ENCODE data around the gene EXOC8.

The EXOC8 gene

GRCh38 chr1:231337472-231338269, at the start of gene EXOC8:
TSS of gene EXOC8 (minus strand) at chr1:231337852. CDS start at chr1:231337745, 107 bp downstream.
- peak; percentile 98 for DNase-seq (ENCODE audit: low spot score)

DNA sequence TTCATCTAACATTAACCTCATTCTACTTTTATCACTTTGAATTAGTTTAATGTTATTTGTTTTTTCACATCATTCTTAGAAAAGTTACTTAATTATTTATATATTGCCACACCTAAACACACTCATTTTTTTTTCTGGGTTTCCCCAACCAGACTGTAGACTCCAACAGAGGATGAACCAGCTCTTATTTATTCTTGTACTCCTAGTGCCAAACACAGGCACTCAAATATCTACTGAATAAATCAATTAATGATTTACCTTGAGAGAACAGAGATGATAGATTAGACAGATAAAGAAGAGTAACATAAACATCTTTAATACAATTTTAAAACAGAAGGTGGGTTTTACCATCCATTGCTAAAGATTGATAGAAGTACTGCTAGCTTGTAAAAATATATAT, 48.8 kb upstream of the EXOC8 start:
- DNase-seq (ENCODE audit: low spot score), result no peak

DNA sequence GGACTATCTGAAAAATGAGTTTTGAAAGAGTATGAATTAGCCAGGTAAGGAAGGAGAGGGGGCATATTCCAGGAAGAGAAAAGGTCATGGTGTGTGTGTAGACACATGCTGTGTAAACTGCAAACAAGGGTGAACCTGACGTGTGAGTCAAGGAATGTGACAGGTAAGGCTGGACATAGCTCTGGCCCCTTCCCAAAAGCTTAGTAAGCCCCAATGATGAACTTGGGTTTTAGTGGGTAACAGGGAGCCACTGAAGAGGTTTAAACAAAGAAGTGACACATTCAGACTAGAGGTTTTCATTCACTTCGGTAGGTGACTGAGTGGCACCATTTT, 47.7 kb upstream of the EXOC8 start:
- DNase-seq (ENCODE audit: low spot score), result no peak

GRCh38 chr1:231384696-231385415, 47.2 kb upstream of the EXOC8 start:
- no peak for DNase-seq (ENCODE audit: low spot score)

GRCh38 chr1:231383159-231383860, 45.7 kb upstream of the EXOC8 start:
- no peak for DNase-seq (ENCODE audit: low spot score)

DNA sequence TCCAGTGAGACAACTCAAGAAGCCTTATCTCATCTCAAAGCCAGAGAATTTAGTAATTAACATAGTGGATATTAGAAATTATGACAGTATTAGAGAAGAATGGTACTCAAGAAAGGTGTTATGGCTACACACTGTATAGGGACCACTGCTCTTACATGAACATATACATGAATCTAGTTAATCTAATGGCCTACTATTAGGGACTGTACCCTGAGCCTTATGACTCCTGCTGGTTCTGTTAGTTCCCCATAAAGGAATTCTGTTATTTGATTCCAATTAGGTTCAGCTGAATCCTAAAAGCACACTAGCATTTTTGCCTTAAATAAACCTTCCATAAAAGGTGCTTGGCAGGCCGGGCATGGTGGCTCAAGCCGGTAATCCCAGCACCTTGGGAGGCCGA, 44.8 kb upstream of the EXOC8 start:
- no peak for DNase-seq (ENCODE audit: low spot score)

DNA sequence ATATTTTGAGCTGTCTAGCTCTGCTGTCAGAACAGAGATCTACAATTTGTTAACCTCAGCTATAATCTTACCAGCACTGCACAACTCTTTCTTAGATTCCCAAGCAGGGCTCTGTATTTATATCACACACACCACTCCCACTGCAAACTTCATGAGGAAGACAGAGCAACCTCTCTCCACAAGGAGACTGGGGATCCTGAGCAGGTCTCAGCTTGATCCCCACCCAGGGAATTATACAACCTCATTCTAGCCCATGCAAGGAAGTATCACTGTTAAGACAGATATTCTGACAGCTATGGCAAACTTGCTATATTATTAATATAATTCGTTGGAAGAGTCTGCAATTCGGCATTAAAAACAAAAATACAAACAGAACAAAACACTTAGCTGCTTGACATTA, 44.1 kb upstream of the EXOC8 start:
- no peak for DNase-seq (ENCODE audit: low spot score)

GRCh38 chr1:231376875-231377549, 39.4 kb upstream of the EXOC8 start:
- DNase-seq (ENCODE audit: low spot score), result no peak

GRCh38 chr1:231376101-231376500, 38.4 kb upstream of the EXOC8 start:
- DNase-seq (ENCODE audit: low spot score), result no peak

- no peak for DNase-seq (ENCODE audit: low spot score)
These were observed 36.7 kb upstream of the EXOC8 start for GRCh38 chr1:231374394-231374793.

DNA sequence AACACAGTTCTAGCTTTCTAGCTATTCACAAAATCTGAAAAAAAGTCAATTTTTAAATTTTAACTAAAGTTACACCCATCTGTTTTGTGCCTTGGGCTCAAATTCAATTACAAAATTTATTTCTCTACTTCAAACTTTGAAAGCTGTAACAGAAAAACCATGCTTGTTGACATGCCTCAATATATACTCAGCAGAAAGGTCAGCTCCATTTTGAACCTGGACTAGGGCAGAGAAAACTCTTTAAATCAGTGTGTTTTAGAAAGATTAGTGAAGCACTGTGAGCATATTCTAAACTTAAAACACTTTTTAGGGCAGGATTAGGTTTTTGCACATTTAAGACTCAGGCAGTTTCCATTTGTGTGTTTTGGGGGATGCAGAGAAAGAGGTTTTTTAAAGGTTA, 34.8 kb upstream of the EXOC8 start:
- no peak for DNase-seq (ENCODE audit: low spot score)

- no peak for DNase-seq (ENCODE audit: low spot score)
These were observed 31.6 kb upstream of the EXOC8 start for GRCh38 chr1:231369282-231369681.

DNA sequence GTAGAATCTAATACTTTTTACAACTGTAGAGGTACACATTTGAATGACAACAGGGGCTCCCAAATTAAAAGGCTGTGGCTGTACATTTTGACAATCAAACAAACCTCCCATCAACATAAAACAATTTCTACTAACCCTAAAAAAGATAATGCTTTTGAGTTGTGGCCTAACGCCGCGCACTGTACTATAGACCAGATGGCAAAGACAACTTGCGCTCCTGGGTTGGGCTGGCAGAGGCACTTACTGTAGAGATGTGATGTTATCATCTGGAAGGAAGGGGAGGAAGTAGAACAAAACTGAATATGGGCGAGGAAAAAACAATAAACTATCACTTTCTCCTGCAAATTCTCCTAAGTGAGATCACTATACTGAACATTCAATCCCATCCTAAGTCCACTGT, 26.5 kb upstream of the EXOC8 start:
- no peak for DNase-seq (ENCODE audit: low spot score)

DNA sequence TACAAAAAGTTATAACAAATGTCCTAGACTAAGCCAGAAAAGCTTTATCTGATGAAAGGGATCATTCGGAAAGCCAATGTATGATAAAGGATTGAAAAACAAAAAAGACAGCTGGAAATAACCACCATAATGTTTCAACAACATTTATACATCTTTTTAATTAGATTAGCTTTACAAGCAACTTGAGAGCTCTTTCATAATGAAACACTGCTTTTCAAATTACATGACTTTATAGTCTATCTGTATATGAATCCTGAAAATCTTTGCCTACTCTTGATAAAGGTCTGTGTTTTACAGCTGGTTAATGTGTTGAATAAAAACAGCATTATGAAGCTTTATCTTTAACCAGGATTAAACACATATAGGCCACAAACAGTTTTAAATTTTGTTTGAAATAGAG, 26.0 kb upstream of the EXOC8 start:
- no peak for DNase-seq (ENCODE audit: low spot score)

DNA sequence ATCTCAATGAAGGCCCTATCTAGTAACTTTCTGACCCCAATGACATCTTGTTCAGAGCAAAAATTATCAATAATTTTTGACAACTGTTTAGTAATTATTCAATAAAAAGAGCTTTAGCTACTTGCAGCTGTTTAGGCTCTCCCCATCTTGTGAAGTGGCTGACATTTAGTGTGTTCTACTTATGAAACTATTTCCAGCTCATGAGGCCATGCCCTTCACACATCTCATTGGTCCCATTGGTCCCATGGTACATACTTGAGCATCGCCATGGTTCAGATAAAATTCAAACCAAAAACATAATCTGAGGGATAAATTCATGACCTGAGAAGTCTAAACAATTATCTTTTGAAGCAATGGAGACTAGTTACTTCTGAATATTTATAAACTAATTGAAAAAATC, 24.7 kb upstream of the EXOC8 start:
- DNase-seq (ENCODE audit: low spot score), result no peak

- no peak for DNase-seq (ENCODE audit: low spot score)
These were observed 21.5 kb upstream of the EXOC8 start for GRCh38 chr1:231359113-231359512.

GRCh38 chr1:231357831-231358354, 20.2 kb upstream of the EXOC8 start:
- DNase-seq (ENCODE audit: low spot score), result peak; percentile 72

DNA sequence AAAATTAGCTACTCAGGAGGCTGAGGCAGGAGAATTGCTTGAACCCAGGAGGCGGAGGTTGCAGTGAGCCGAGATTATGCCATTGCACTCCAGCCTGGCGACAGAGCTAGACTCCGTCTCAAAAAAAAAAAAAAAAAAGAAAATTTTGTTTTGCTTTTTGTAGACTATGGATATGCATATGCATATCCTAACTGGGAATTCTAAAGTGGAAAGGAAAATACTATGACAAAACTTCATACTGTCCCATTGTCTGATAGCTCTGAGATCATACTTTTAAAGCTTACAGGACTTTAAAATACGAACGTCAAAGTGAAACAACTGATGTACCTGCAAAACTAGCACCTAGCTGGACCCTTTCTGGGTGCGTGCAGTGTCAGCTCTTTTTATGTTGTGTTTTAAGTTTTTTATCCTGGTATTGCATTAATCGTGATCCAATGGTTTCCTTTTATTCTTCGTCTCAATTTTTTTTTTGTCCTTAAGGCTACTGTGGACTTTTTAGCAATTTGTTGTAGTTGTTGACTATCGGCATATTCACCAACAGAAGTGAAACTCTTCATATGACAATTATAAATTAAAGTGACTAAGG, 19.6 kb upstream of the EXOC8 start:
- DNase-seq (ENCODE audit: low spot score), result no peak

DNA sequence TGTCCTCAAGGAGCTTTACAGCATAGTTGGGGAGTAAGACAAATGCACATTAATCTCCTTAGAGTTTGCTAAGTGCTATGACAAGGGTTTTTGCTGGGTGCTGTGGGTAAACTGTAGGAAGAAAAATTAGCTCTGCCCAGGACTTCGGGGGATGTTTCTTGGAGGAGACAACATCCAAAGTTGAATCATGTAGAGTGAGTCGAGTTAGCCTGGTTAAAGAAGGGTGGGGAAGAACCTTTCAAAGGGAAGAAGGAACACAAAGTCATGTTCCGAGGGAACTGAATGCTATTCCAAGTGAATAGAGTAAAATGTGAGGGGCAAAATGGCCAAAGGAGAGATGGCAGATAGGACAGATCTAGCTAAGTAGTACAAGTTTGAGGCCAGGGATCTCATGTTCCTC, 17.5 kb upstream of the EXOC8 start:
- DNase-seq (ENCODE audit: low spot score), result no peak

DNA sequence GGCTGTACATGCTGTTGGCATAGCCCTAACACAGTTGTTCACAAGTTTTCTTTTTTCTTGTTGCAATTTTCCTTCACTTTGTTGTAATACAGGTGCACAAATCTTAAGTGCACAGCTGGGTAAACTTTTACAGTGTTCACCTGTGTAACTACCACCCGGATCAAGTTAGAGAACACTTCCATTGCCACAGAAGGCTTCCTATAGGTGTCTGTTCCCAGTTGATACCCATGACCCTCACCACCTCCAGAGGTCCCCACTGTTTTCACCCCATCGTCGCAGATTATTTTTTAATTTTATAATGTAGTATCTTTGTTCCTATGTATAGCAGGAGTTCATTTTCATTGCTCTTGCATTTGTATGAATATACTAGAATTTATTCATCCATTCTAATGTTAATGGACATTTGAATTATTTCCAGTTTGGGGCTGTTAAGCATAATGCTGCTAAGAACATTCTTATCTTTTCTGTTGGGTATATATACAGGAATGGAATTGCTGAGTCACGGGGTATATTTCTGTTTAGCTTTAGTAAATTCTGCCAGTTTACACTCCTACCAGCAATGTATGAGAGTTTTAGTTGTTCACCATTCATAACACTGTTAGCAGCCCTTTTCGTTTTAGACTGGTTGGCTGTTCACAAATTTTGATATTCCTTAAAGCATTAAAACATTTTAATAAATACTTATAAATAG, 16.8 kb upstream of the EXOC8 start:
- no peak for DNase-seq (ENCODE audit: low spot score)

GRCh38 chr1:231353086-231353485, 15.4 kb upstream of the EXOC8 start:
- DNase-seq (ENCODE audit: low spot score), result no peak

Data from NAMALWA (cell line).